H1 (cell line): Measurements from ENCODE around the gene NPFF.

Experiments used
- CTCF ChIP-seq, 3 experiments: IDR thresholded peaks; 1 replicate in 2 of 3; 2 replicates in 1 of 3; pipeline versions ENCODE4 v1.5.1 to v1.6.1; 2011; ENCODE audit warnings: low read length in 3 of 3, mild to moderate bottlenecking in 3 of 3, inconsistent platforms in 2 of 3, low read depth in 1 of 3, moderate library complexity in 1 of 3; ENCODE audit not compliant: insufficient read depth in 1 of 3; ENCODE audit errors: control extremely low read depth in 1 of 3
- EGR1 ChIP-seq: IDR thresholded peaks from 2 replicates; pipeline ENCODE4 v1.6.1; 2011; ENCODE audit warnings: low read depth, low read length, borderline replicate concordance
- YY1 ChIP-seq: IDR thresholded peaks from 2 replicates; pipeline ENCODE4 v1.6.1; 2011; ENCODE audit warnings: low read depth, mild to moderate bottlenecking, low read length

- no peak for TF ChIP-seq CTCF (IDR thresholded peaks at IDR 0.05; ENCODE audit: control extremely low read depth in 1 of 3, insufficient read depth in 1 of 3, low read depth in 1 of 3, low read length in 3 of 3)
- no peak for TF ChIP-seq EGR1
- TF ChIP-seq YY1, result no peak
These were observed 42.4 kb downstream of the NPFF start for GRCh38 chr12:53464685-53465418.
